Mammary epithelial cell (primary cell): Measurements from ENCODE around the gene HNF4A.

Source experiments
- EZH2 ChIP-seq: IDR thresholded peaks from 2 replicates; pipeline ENCODE4 v1.6.1; 2012; ENCODE audit warnings: low read length, inconsistent platforms, borderline replicate concordance
- TF ChIP-seq, protein P1 (sequence below), 2 donors: IDR thresholded peaks in 1 of 2; conservative IDR thresholded peaks in 1 of 2; 2 replicates each; pipeline ENCODE4 v1.5.1; 2011 to 2012; ENCODE audit warnings: inconsistent platforms in 2 of 2, low read length in 2 of 2, mild to moderate bottlenecking in 2 of 2, control low read depth in 1 of 2, low read depth in 1 of 2; ENCODE audit not compliant: insufficient read depth in 1 of 2; ENCODE audit errors: extremely low read depth in 1 of 2

DNA sequence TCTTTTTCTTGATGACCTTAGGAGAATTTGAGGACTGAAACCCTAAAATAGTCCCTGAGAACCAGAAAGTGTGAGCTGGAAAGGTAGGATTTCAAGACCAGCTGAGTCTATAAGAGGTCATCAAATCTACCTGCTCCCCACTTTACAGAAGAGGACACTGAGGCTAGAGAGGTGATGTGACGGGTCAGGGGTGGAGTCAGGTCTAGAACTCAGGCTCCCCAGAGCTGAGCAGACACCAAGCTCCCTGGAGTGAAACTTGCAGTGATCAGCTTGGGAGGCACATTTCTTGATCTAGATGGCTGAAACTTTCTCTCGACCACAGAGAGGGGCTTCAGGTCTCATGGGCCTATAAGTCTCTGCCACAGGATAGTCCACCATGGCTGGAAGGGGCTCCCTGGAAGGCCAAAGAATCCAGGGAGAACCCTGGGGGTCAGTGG is 55.1 kb downstream of the HNF4A start:
- TF ChIP-seq, protein P1, sequence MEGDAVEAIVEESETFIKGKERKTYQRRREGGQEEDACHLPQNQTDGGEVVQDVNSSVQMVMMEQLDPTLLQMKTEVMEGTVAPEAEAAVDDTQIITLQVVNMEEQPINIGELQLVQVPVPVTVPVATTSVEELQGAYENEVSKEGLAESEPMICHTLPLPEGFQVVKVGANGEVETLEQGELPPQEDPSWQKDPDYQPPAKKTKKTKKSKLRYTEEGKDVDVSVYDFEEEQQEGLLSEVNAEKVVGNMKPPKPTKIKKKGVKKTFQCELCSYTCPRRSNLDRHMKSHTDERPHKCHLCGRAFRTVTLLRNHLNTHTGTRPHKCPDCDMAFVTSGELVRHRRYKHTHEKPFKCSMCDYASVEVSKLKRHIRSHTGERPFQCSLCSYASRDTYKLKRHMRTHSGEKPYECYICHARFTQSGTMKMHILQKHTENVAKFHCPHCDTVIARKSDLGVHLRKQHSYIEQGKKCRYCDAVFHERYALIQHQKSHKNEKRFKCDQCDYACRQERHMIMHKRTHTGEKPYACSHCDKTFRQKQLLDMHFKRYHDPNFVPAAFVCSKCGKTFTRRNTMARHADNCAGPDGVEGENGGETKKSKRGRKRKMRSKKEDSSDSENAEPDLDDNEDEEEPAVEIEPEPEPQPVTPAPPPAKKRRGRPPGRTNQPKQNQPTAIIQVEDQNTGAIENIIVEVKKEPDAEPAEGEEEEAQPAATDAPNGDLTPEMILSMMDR (conservative IDR thresholded peaks at IDR 0.05 in 1 of 2, IDR thresholded peaks at IDR 0.05 in 1 of 2; ENCODE audit: extremely low read depth in 1 of 2, insufficient read depth in 1 of 2, low read depth in 1 of 2, low read length in 2 of 2) = no peak
- TF ChIP-seq EZH2 = no peak
